ENCODE data around the gene RASL11B. TPM values are rescaled to one million over a fixed set of nuclear protein-coding genes. Genes with fewer than 3 reads are reported as not detected.

RASL11B gene
- total RNA-seq, 2 experiments from 2014 or later: 0.29 to 0.34 TPM

DNA sequence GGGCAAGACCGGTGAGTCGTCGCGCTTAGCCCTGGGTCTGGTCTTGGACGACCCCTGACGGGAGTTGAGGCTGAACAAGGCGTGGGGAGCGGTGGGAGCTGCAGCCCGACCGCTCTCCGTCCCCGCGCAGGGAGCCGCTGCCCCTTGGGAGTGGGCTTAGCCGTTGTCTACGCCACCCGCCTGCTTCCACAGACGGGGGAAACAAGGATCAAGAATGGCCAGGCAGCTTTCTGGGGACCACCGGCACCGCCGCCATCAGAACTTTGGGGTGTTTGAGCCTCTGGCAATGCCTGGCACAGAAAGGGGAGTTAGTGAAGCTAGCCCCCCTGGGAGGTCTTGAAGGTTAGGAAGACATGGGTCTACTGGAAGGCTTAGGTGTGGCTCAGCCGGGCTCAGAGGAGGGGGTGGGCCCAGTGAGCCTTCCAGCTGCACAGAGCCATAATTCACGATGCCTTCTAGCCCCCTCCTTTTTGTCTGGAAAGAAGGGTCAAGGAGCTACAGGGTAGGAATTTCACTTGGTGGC is 583 bp downstream of the RASL11B start:
- POLR2A ChIA-PET: interaction anchor here (0.9 to 1.3 kb wide), 3 partner anchors 15 to 151 kb away, joined by 3 read pairs; no protein-coding TSS in a partner anchor
- Mint-ChIP-seq H3K36me3 (ENCODE audit: low read depth) (no peaks in the 10 kb centered on the region), H3K27me3 (peaks cover 35% of the 10 kb centered on the region), H3K9me3 (no peaks in the 10 kb centered on the region), H3K4me3 (peak overlapping the region; percentile 69), H3K27ac (no peak overlapping the region), H3K4me1 (ENCODE audit: low read depth) (peaks cover 8% of the 10 kb centered on the region)
- CTCF ChIA-PET: interaction anchor here (1.0 kb wide), 1 partner anchor 49 kb away, joined by 4 read pairs; no protein-coding TSS in a partner anchor
- intact Hi-C loops (cut with micrococcal nuclease): no loop called here
- DNase-seq: no peak
- TF ChIP-seq, protein P1, sequence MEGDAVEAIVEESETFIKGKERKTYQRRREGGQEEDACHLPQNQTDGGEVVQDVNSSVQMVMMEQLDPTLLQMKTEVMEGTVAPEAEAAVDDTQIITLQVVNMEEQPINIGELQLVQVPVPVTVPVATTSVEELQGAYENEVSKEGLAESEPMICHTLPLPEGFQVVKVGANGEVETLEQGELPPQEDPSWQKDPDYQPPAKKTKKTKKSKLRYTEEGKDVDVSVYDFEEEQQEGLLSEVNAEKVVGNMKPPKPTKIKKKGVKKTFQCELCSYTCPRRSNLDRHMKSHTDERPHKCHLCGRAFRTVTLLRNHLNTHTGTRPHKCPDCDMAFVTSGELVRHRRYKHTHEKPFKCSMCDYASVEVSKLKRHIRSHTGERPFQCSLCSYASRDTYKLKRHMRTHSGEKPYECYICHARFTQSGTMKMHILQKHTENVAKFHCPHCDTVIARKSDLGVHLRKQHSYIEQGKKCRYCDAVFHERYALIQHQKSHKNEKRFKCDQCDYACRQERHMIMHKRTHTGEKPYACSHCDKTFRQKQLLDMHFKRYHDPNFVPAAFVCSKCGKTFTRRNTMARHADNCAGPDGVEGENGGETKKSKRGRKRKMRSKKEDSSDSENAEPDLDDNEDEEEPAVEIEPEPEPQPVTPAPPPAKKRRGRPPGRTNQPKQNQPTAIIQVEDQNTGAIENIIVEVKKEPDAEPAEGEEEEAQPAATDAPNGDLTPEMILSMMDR (IDR thresholded peaks at IDR 0.05): no peak
- no peak for ATAC-seq

DNA sequence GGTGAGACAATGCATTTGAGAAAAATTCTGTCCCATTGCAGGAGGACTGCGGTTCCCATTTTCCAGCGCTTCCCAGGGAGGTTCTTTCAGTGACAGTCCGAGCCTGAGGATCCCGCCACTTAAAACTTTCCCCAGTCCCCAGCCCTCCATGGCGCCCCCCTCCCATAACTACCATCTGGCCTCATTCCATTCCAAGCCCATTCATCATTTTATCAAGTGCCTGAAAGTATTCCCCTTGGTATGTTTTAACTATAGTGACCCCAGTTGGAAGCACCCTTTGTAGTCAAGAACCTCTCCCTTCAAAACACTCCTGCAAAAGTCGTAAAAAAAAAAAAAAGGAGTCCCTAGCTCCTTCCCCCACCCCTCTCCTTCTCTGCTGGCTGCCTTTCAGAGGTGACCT is 1.2 kb downstream of the RASL11B start:
- CTCF ChIA-PET: interaction anchor here (1.0 kb wide), 1 partner anchor 49 kb away, joined by 4 read pairs; no protein-coding TSS in a partner anchor
- DNase-seq: no peak

DNA sequence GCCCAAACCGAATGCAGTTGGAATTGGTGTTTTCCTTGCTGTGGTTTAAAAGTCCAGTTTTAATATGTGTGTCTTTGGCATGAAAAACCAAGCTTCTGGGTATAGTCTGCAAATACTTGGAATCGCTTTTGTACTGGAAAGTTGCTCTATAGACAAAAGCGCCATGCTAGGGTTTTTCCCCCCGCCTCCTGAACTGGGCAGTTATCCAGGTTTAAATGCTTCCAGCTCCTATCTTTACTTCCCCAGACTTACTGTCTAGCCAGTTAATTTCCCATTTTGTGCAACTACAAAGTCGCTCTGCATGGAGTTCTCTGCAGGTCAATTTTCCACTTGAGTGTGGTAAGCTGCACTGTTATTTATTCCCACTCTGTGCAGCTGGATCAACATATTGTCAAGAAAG is 2.7 kb downstream of the RASL11B start:
- DNase-seq (no peak), ATAC-seq (no peak)
- peaks cover 8% of the 10 kb centered on the region for H3K4me1 Mint-ChIP-seq (ENCODE audit: low read depth)
- ChIA-PET CTCF (interaction anchor here (1.4 kb wide), 1 partner anchor 120 kb away, joined by 3 read pairs; no protein-coding TSS in a partner anchor), POLR2A (no interaction called here)
- H3K9me3 Mint-ChIP-seq: no peaks in the 10 kb centered on the region
- no peaks in the 10 kb centered on the region for H3K36me3 Mint-ChIP-seq (ENCODE audit: low read depth)
- no peak overlapping the region for H3K4me3 Mint-ChIP-seq
- intact Hi-C loops (cut with micrococcal nuclease): no loop called here
- TF ChIP-seq, protein P1 (IDR thresholded peaks at IDR 0.05): no peak
- H3K27ac Mint-ChIP-seq: no peak overlapping the region
- peaks cover 28% of the 10 kb centered on the region for H3K27me3 Mint-ChIP-seq

More for the DNA sequence above, 1.2 kb downstream of the RASL11B start:
- no peak overlapping the region for H3K4me3 Mint-ChIP-seq
- peaks cover 35% of the 10 kb centered on the region for H3K27me3 Mint-ChIP-seq
- intact Hi-C loops (cut with micrococcal nuclease): no loop called here
- TF ChIP-seq, protein P1 (IDR thresholded peaks at IDR 0.05): no peak
- no peak overlapping the region for H3K27ac Mint-ChIP-seq
- POLR2A ChIA-PET: interaction anchor here (0.9 to 1.2 kb wide), 2 partner anchors 16 to 151 kb away, joined by 3 read pairs; no protein-coding TSS in a partner anchor
- H3K4me1 Mint-ChIP-seq (ENCODE audit: low read depth): peaks cover 8% of the 10 kb centered on the region
- no peaks in the 10 kb centered on the region for H3K9me3 Mint-ChIP-seq
- ATAC-seq: no peak
- H3K36me3 Mint-ChIP-seq (ENCODE audit: low read depth): no peaks in the 10 kb centered on the region

DNA sequence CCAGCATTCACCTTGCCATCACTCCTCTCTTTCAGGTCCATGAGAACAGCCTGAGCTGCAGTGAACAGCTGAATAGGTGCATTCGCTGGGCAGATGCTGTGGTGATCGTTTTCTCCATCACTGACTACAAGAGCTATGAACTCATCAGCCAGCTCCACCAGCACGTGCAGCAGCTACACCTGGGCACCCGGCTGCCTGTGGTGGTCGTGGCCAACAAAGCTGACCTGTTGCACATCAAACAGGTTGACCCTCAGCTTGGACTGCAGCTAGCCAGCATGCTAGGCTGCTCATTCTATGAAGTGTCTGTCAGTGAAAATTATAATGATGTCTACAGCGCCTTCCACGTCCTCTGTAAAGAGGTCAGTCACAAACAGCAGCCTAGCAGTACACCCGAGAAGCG is 3.2 kb downstream of the RASL11B start:
- intact Hi-C loops (cut with micrococcal nuclease): no loop called here
- no peaks in the 10 kb centered on the region for H3K9me3 Mint-ChIP-seq
- TF ChIP-seq, protein P1 (IDR thresholded peaks at IDR 0.05): no peak
- no peaks in the 10 kb centered on the region for H3K36me3 Mint-ChIP-seq (ENCODE audit: low read depth)
- no peak overlapping the region for H3K27ac Mint-ChIP-seq
- H3K4me3 Mint-ChIP-seq: no peak overlapping the region
- DNase-seq (no peak), ATAC-seq (no peak)
- H3K4me1 Mint-ChIP-seq (ENCODE audit: low read depth): peaks cover 8% of the 10 kb centered on the region
- ChIA-PET CTCF (interaction anchor here (1.4 kb wide), 1 partner anchor 119 kb away, joined by 3 read pairs; no protein-coding TSS in a partner anchor), POLR2A (no interaction called here)
- peaks cover 23% of the 10 kb centered on the region for H3K27me3 Mint-ChIP-seq

DNA sequence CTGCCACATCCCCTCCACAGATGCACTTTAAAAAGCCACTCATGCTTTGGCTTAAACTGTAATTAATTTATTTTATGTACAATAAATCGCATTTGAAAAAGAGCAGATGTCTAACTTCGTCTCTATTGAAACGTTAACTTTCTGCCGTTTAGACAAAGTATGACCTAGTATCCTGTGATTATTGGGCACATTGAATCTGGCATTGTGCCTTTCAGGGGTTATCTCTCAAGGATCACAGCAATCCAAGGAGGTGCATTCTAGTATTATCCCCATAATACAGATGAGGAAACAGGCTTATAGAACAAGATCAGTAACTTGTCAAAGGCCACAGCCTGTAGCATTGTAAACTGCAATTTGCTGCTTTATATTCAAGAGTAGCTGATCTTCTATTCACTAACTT is 4.6 kb downstream of the RASL11B start:
- Mint-ChIP-seq H3K4me1 (ENCODE audit: low read depth) (peaks cover under 1% of the 10 kb centered on the region), H3K36me3 (ENCODE audit: low read depth) (peaks cover 11% of the 10 kb centered on the region), H3K27me3 (peaks cover 10% of the 10 kb centered on the region), H3K9me3 (no peaks in the 10 kb centered on the region), H3K27ac (no peak overlapping the region), H3K4me3 (no peak overlapping the region)
- no peak for DNase-seq
- ChIA-PET POLR2A (no interaction called here), CTCF (no interaction called here)
- no peak for ATAC-seq
- TF ChIP-seq, protein P1 (IDR thresholded peaks at IDR 0.05): no peak
- intact Hi-C loops (cut with micrococcal nuclease): no loop called here

Measured in activated CD8-positive, alpha-beta T cell treated with anti-CD3 and anti-CD28 coated beads for 36 hours (primary cell).